ENCODE results near the gene BMPER.

DNA sequence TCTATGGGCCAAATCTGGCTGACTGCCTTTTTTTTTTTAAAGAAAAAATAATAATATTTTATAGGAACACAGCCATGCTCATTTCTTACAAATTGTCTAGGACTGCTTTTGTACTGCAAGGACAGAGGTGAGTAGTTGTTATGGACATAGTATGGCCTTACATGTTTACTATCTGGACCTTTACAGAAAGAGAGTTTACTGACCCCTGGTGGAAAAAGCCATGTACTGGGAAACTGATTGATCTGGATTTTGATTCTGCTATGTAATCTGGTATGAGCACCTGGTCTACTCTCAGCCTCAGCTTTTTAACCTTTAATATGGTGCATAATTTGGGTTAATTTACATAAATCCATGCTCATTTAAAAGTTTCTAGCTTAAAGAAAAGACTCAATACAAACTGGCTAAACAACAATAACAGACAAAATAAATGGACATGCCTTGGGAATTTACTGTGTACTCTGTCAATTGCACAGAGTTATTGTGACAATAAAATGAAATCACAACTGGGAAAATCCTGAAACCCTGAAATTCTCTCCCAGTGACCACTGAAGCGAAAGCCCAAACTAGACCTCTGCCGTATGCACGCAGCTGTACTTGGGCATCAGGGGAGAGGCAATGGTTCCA, 260.7 kb downstream of the BMPER start:
- TF ChIP-seq ZNF211 (tag by site-specific recombination; IDR thresholded peaks at IDR 0.05; ENCODE audit: low read depth) (no peak), ZNF624 (tag by site-specific recombination; IDR thresholded peaks at IDR 0.05) (no peak), YY1 (tag by site-specific recombination; IDR thresholded peaks at IDR 0.05) (no peak), GFI1B (tag by site-specific recombination; IDR thresholded peaks at IDR 0.05) (no peak), ZNF311 (tag by site-specific recombination; IDR thresholded peaks at IDR 0.05; ENCODE audit: borderline replicate concordance) (no peak)
- TF ChIP-seq, protein P1, sequence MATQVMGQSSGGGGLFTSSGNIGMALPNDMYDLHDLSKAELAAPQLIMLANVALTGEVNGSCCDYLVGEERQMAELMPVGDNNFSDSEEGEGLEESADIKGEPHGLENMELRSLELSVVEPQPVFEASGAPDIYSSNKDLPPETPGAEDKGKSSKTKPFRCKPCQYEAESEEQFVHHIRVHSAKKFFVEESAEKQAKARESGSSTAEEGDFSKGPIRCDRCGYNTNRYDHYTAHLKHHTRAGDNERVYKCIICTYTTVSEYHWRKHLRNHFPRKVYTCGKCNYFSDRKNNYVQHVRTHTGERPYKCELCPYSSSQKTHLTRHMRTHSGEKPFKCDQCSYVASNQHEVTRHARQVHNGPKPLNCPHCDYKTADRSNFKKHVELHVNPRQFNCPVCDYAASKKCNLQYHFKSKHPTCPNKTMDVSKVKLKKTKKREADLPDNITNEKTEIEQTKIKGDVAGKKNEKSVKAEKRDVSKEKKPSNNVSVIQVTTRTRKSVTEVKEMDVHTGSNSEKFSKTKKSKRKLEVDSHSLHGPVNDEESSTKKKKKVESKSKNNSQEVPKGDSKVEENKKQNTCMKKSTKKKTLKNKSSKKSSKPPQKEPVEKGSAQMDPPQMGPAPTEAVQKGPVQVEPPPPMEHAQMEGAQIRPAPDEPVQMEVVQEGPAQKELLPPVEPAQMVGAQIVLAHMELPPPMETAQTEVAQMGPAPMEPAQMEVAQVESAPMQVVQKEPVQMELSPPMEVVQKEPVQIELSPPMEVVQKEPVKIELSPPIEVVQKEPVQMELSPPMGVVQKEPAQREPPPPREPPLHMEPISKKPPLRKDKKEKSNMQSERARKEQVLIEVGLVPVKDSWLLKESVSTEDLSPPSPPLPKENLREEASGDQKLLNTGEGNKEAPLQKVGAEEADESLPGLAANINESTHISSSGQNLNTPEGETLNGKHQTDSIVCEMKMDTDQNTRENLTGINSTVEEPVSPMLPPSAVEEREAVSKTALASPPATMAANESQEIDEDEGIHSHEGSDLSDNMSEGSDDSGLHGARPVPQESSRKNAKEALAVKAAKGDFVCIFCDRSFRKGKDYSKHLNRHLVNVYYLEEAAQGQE (tag by site-specific recombination; IDR thresholded peaks at IDR 0.05), result no peak
- TF ChIP-seq, protein P2, sequence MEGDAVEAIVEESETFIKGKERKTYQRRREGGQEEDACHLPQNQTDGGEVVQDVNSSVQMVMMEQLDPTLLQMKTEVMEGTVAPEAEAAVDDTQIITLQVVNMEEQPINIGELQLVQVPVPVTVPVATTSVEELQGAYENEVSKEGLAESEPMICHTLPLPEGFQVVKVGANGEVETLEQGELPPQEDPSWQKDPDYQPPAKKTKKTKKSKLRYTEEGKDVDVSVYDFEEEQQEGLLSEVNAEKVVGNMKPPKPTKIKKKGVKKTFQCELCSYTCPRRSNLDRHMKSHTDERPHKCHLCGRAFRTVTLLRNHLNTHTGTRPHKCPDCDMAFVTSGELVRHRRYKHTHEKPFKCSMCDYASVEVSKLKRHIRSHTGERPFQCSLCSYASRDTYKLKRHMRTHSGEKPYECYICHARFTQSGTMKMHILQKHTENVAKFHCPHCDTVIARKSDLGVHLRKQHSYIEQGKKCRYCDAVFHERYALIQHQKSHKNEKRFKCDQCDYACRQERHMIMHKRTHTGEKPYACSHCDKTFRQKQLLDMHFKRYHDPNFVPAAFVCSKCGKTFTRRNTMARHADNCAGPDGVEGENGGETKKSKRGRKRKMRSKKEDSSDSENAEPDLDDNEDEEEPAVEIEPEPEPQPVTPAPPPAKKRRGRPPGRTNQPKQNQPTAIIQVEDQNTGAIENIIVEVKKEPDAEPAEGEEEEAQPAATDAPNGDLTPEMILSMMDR (tag by site-specific recombination; IDR thresholded peaks at IDR 0.05), result no peak
